Cardiac septum (tissue), 1 donor: ENCODE data around the gene GRN. TPM values are rescaled to one million over a fixed set of nuclear protein-coding genes. Genes with fewer than 3 reads are reported as not detected.
A peak's percentile ranks its signal among the peaks of the same experiment; 100 is the strongest.

ENCODE experiments used
- DNase-seq: peaks from one replicate; pipeline ENCODE4 v3.0.0-alpha.2; 2020; ENCODE audit warnings: low spot score
- intact Hi-C: fragments of 100-400 bp; cut with DNase I; formaldehyde crosslinking; loops from one replicate; pipeline ENCODE4 v1.14.0; 2022
- total RNA-seq: library from RNA; stranded (reverse); fragmentation: NEBNext Ultra II Directional; extraction: Animal tissue kit (Norgen Biotek cat#: 25700); gene quantifications from one replicate; pipeline ENCODE4 v1.2.1, GENCODE V29; 2021
- donor health status: DM: no; HTN: no; CAD: no.

Gene GRN
- total RNA-seq, 1 donor from 2014 or later: 130 TPM

DNA sequence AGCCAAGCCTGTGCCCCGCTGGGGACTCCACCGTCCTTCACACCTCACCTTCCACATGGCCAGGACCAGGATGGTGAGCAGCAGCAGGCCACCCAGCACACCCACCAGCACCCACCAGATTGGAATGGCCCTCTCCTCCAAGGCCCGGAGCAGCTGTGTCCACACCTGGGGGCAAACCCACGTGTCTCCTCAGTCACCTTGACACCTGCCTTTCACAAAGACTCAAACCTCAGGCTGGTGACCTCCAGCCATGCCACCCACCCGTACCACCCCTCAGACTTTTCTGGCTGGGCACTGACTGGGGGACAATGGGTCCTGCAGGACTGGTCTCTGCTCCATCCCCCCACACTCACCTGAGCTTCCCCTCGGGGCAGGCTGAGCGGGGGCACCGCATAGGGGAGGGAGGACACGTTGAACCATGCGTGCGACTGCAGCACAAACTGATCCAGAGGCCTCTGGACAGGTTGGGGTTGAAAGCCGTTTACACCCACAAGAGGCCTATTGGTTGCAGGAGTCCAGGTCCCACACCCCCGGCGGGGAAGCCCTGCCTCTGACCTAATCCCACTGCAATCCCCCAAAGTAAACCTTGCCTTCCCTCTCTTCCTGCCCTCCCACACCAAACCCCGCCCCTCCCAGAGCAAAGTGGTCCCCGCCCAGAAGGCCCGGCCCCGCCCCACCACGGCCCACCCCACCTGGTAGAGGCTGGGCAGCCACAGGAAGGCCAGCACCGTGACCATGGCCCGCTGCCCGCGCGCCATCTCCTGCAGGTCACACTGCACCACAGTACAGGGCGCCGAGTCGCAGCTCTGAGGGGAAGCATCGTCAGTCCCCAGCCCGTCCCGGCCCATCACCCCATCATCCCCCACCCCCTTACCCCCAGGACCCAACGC lies 29.4 kb downstream of the GRN start:
- intact Hi-C loops: no loop called here
- peak; percentile 62 for DNase-seq

DNA sequence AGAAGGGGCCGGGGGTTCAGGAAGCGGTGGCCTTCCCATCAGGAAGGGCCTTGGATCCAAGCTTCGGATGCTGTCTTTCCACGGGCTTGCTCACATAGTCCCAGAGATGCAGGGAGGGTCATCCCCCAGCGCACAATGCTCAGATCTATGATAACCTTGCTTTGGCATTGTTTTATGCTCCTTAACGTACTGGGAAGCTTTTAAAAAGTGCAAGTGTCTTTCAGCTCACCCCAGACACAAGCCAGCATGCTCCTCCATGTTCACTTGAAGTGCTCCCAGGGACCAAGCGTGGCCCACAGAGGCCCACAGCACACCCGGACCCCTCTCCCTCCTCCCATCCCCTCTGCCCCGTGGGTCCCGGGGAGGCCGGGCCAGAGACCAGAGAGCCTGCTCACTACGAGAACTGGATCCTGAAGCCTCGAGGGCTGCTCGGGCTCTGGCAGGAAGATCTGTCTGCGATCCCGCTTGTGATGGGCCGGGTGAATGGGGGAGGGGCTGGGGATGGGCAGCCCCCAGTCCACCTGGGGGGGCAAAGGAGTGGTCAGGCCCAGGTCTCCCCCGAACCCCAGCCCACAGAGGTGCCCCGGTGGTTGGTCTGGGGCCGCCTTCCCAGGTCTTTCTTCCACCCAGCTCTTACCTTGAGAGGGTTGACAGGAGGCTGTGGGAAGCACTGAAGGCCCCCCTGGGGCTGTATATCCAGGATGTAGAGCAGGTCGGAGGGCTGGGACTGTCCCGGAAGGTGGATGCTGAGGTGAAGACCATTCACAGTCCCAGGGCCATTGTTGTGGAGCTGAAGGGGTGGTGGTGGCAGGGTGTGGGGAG lies 30.3 kb downstream of the GRN start:
- intact Hi-C loops: no loop called here
- peak; percentile 38 for DNase-seq

DNA sequence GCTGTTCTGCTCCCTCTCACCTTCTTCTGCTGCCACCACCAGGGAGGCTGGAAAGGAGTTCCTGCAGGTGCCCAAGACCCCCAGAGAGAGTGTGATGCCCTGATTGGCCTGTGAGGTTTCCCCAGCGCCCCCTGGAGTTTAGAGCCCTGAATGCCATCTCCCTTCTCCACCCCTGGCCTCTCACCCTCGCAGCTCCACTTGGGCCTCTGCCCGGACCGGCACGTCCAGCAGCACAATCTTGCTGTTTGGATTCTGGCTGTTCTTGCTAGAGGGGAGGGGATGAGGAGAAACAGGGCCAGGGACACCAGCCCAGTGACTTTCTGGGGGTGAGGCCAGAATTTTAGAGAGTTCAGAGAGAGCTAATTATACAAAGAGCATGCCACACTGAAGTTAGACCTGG lies 31.0 kb downstream of the GRN start:
- DNase-seq: no peak
- intact Hi-C loops: no loop called here

DNA sequence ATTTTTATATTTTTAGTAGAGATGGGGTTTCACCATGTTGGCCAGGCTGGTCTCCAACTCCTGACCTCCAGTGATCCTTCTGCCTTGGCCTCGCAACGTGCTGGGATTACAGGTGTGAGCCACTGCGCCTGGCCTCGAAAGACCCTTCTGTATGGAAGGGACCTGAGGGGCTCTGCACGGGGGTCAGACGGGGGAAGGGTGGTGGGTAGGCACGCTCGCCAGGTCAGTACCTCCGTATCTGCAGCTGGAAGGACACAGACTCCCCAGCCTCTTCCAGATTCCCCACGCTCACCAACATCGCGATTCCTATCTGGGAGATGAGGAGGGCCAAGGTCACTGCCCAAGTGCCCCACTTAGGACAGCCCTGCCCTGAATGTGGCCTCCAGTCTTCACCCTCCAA lies 31.7 kb downstream of the GRN start:
- no peak for DNase-seq
- intact Hi-C loops: no loop called here

DNA sequence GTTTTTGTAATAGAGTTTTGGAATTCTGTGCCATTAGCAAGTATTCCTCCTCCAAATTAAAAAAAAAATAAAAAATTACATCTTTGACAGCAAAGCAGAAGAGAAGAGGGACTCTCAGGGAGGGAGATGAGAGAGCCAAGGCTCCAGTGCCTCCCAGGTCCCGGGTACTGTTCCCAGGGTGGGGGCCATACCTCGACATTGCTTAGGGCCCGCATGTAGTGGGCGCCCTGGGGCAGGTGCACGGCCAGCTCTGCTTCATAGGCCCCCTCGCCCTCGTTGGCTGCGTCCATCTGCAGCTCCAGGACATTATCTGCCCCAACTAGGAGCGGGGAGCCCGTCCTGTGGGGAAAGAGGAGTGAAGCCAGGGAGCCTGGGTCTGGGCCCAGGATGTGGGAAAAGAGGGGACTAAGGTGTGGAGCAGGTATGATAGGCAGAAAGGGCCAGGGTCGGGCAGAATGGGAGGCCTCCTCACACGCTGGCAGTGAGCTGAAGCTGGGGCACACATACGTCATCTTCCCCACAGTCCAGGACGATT lies 33.1 kb downstream of the GRN start:
- intact Hi-C loops: no loop called here
- DNase-seq: no peak

DNA sequence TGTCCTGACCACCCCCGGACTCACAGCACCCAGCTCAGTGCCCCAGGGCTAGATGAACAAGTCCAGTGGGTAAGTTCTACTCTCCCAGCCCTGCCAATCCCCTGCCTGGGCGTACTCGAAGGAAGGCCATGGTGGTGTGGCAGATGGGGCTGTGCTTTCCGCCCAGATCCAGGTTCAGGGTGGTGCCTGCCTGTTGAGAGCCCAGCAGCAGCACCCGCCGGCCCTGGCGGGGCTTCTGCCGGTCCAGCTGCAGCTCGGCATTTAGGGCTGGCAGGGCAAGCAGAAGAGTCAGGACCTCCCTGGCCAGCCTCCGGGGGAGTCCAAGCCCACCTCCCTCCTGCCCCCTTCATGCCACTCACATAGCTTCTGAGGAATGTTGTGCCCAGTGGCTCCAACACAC lies 34.8 kb downstream of the GRN start:
- DNase-seq: no peak
- intact Hi-C loops: no loop called here

DNA sequence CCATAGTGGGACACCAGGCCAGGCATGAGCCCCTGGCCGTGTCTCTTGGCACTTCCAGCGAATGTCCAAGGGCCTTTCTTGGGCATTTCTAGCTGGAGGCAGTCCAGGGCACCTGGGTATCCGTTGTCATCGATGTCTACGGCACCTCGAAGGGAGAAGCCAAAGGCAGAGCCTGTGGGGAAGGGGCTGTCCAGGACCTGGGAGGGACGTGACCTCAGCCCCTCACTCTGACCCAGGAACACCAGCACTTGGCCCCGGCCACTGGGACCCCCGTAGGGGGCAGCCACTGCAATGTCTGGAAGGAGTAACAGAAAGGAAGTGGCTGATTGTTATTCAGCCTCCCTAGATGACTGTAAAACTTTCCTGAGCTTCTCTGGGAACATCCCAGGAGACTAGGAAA lies 35.7 kb downstream of the GRN start:
- DNase-seq: no peak
- intact Hi-C loops: no loop called here

DNA sequence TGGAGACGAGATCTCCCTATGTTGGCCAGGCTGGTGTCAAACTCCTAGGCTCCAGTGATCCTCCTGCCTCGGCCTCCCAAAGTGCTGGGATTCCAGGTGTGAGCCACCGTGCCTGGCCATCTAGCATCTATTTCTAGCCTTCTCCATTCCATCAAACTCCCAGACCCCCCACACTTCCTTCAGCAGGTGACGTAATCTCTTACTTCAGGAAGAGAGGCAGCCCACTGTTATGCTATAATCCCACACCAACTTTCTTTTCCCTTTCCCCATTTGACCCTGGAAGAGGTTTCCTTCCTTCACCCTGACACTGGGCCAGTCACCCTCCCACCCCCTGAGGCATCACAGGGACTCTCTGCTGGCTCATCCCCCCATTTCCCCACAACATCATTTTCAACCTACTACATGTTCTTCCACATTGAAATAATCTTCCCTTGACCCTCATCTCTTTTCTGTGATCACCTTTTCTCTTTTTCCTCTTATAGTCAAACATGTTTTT lies 36.8 kb downstream of the GRN start:
- intact Hi-C loops: no loop called here
- no peak for DNase-seq

DNA sequence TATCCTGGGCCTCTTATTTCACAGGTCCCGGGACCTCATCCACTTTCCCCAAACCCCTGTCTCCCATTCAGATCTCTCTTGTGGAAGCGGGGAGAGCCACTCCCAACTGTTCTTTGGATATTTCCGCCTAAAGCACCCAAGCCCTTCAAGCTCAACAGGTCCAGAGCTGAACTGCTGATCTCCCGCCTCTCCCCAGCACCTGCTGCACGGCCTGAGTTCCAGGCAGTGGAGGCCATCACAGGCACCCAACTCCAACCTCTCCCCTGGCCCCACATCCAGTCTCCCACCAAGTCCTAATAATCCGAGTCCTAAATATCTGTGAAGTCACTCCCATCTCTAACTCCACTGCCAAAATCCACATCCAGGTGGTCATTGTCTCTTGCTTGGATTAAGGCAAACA lies 37.8 kb downstream of the GRN start:
- intact Hi-C loops: no loop called here
- DNase-seq: no peak

DNA sequence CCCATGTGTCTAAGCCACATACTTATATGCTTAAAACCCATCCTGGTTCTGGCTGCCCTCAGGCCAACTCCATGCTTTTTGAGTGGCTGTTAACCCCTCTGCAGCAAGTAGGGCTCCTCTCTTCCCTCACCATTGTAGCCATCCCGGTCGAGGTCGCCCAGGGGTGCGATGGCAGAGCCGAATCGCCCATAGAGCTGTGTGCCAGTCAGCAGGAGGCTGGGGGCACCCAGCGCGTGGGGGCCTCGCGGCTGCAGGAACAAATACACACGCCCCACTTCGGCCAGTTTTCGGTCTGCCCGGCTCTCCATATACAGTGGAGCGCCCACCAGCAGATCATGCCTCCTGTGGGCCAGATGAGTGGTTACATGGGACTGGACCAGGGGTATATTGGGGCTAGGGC lies 38.3 kb downstream of the GRN start:
- no peak for DNase-seq
- intact Hi-C loops: no loop called here

DNA sequence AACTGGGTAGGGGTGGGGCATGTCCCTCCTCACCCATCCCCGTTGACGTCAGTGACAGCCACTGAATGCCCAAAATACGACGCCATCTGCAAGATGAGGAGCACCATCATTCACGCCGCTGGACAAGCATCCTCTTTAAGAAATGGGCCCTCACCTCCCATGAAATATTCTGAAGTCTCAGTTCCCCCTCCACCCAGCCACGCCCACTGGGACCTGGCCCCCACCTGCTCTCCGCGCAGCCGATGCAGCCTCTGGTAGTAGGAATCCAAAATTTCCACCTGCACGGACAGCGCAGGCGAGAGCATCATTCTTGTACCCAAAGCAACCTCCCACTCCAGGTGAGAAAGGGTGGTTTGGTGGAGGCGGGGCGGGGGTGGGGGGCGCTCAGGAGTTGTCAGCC lies 38.8 kb downstream of the GRN start:
- DNase-seq: no peak
- intact Hi-C loops: no loop called here

DNA sequence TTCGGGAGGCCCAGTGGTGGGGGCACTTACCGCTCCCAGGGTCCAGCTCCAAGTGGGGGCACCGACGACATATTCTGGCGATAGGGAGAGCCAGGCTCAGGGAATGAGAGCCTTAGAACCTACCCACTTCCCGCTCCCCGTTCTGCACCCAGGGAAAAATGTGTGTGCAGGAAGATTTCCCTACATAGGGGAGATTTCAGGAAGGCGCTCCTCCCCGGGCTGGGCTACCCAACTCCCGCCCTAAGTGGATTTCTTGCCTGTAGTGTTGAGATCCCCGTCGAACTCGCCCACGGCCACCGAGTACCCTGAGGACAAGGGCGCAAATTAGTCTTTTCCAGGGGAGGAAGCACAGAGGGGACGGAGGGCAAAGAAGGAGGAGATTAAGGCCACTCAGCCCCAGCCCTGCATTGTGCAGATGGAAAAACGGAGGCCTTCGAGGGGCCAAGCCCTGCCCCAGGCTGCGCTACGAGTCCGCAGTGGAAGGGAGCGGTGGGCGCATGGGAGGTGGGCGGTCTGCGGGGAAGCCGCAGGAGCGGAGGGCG lies 39.2 kb downstream of the GRN start:
- DNase-seq: no peak
- intact Hi-C loops: no loop called here

DNA sequence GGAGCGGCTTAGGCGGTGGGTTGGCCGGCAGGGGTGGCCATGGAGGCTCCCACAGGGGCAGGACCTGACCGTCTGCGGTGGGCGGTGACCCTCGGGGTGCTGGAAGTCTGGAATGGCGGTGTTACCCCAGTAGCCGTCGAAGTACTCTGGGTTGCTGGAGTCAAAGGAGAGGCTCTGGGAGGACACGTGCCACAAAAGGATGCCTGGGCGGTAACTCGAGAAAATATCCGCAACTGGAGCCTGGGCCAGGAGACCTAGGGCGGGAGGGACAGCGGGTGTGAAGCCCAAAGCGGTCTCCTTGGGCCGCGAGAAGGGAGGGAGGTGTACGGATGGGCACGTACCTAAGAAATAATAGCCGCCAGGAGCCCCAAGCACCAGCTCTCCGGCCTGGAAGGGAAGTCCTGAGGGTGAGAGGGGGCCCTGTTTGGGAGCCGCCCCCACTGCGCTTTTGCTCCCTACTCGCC lies 39.8 kb downstream of the GRN start:
- intact Hi-C loops: no loop called here
- no peak for DNase-seq

DNA sequence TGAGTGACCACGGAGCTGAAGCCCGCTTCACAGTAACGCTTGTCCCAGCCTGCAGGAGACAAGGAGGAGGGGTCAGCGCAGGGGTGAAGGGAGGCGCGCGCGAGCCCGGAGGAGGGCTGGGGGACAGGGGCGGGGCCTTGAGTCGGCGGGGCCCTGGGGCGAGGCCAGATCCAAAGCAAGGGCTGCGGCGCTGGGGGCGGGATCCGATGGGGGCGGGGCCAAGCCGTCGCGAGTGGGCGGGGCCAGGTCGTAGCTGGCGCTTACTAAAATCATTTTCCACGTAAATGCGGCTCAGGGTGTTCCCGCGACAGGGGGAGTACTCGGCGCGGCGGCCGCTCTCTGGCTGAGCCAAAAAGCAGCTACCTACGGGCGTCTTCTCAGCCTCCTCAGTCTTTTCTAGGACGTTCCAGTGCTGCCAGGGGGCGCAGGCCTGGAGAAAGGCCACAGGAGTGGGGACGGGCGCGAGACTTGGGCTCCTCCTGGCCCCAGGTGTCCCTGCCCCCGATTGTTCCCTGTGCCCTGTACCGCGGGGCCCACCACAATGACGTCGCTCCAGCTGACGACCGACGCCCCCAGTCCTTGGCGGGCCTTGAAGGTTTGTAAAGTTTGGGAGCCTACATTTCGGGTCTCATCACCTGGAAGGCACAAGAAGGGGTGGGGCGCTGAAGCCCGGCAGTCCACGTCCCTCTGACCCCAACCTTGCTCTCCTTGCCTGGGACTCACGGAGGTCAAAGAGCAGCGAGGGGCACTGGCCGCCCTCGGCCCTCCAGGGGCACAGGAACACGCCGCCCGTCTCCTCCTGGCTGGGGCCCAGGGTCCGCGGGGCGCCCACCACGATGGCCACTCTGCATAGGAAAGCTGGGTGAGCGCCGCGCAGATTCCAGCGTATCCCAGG lies 40.4 kb downstream of the GRN start:
- intact Hi-C loops: no loop called here
- peak; percentile 89 for DNase-seq

DNA sequence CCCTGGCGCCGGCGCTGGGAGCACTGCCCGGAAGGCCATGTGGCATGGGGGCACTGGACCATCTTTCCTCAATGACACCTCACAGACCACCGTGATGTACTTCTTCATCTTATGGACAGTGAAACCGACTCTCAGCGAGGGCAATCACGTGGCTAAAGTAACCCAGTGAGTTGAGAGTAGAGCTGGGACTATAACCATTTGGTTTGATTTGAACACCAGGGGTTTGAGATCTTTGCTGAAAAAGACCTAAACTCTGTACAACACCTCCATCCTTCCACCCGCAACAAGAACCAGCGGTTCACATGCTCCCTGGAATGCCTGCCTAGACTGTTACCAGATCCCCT lies 41.1 kb downstream of the GRN start:
- no peak for DNase-seq
- intact Hi-C loops: no loop called here

DNA sequence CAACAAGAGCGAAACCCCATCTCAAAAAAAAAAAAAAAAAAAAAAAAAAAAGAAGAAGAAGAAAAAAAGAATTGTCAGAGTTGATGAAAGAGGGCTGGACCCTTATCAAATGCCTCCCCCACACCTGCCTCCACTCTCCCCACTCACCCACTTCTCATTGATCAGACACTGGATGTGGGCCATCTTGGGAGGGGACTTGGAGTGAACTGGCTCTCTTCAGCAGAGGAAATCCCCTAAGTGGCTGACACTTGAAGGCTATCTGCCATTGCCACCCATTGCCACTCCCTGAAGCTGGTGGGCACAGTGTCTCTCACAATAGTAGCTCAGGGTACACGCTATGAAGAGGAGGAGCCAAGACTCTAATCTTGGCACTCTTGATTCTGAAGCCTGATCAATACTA lies 42.7 kb downstream of the GRN start:
- no peak for DNase-seq
- intact Hi-C loops: no loop called here

DNA sequence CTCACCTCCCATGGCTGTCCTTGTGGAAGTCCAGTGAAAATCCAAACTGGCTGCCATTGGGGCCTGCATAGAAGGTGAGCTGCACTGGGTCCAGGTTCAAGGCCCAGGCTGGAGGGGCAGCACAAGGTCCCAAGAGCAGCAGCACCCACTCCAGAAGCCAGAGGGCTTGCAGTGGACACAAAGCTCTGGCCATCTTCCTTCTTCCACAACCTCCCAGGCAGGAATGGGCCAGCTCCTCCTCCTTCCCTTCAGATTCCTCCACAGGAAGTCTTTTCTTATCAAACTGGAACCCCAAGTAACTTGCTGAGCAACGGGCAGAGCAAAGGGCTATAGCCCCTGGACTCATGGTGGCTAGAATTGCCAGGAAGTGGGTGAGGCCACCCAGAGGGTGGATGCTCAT lies 44.2 kb downstream of the GRN start, which contains the start of gene ITGA2B:
ITGA2B (minus strand) TSS at position 369 of the 400 bp plus-strand sequence; CDS start at position 193, 176 bp downstream.
- intact Hi-C loops: no loop called here
- no peak for DNase-seq

DNA sequence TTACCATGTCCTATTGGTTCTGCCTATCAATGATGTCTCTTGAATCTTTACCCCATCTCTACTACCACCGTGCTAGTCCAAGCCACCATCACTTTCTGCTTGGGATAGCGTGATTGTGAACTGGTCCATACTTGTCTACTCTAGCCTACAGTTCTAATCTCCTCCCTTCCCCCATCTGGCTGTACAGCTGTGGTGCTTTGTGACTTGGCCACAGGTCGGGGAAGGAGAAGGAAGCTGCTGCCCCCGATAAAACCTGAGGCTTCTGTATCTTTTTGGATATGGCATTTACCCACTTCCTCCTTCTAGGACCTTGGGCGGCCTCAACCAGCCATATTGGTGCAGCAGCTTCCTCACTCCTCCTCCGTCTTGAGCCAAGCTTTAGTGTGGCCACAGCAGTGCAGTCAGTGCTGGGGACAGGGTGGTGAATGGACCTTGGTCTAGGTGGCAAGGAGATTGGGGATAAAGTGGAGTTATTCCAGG lies 44.7 kb downstream of the GRN start:
- DNase-seq: no peak
- intact Hi-C loops: no loop called here

DNA sequence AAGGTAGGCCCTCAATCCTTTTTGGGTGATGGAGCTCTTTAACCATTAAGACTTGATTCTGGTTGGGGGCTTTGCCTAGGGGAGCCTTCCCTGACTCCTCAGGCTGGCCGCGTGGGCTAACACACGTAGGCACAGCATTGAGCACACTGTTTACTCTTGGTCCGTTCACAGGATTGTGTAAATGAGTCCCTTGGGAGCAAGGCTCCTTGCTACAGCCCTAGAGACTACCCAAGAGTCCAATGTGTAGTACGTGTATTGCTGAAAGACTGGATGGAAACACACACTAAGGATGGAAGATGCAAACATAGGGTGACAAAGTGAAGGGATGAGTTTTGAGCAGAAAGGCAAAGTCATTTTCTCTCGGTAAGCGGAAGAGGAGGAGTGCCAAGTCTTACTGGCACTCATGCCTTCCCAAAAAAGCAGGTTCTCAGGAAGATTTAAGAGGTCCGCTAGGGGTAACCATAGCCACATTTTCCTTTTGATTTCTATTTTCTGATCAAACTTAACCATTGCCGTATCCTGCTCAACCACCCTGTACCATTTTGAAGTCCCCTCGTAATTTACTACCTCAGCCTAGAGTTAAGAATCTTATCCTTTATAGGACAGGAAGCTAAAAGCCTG lies 45.3 kb downstream of the GRN start:
- intact Hi-C loops: no loop called here
- DNase-seq: no peak
